ENCODE measurements around the gene HSPA12A.

DNA sequence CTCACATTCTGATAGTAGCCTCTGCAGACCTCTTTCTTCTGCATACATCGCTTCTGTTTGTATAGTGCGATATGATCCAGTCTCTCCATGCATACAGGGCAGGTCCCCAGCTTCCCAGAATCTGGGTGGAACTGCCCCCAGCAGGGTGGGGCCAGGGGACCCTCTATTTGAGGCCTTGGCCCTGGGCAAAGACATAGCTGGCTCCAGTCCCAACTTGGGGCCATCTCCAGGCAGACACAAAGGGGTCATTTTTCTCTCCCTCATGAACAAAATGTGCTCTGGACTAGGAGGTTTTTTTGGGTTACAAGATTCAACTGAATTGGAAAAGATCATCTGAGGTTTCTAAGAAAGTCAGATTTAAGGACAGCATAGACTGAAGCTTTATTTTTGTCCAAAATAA is 21.1 kb upstream of the HSPA12A start:
- no peak for TF ChIP-seq POLR2A (IDR thresholded peaks at IDR 0.05)
- no peak for TF ChIP-seq POLR2AphosphoS5 (IDR thresholded peaks at IDR 0.05)
- no peak for TF ChIP-seq CTCF (IDR thresholded peaks at IDR 0.05)

Data from sigmoid colon (tissue), 4 donors.